ENCODE results near the gene C4orf50. TPM values are rescaled to one million over a fixed set of nuclear protein-coding genes. Genes with fewer than 3 reads are reported as not detected.

C4orf50 gene
- total and polyA plus RNA-seq, 2 donors (not counting 1 experiment from before 2014, with no cell fraction given), result 0.02 TPM; not detected in 1

DNA sequence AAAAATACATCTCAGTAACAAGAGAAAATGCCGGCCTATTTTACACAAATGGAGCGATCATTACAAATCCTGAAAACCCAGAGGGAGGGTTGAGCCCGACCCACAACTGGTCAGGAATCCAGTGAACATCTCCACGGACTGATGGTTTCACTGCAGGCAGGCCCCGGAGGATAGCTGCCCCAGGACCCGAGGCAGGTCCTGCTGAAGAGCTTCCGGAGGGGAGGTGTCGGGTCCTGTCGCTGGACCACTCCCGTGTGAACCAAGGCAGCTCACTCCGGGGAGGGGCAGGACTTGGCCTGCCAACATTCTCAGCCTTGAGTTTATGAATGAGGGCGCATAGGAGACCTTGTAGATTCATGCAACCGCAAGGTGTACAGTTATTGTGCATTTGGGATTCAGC, 120.6 kb downstream of the C4orf50 start:
- H3K27ac ChIP-seq (ENCODE audit: low read length in 2 of 2), result no peak overlapping the region
- H3K4me2 ChIP-seq (replicated peaks; ENCODE audit: low read depth, low read length, poor library complexity, severe bottlenecking), result no peak overlapping the region
- no peak for DNase-seq
- POLR2A ChIA-PET, result no interaction called here
- H3K27me3 ChIP-seq (replicated peaks in 1 of 4; ENCODE audit: control extremely low read depth in 1 of 4, control insufficient read depth in 3 of 4, insufficient read depth in 4 of 4, low read length in 3 of 4), result peaks cover 0 to 29% (median 7%) of the 10 kb centered on the region in 4 experiments
- H4K20me1 ChIP-seq (ENCODE audit: control insufficient read depth, insufficient read depth, low read length, poor library complexity, severe bottlenecking), result no peaks in the 10 kb centered on the region
- TF ChIP-seq, protein P1, sequence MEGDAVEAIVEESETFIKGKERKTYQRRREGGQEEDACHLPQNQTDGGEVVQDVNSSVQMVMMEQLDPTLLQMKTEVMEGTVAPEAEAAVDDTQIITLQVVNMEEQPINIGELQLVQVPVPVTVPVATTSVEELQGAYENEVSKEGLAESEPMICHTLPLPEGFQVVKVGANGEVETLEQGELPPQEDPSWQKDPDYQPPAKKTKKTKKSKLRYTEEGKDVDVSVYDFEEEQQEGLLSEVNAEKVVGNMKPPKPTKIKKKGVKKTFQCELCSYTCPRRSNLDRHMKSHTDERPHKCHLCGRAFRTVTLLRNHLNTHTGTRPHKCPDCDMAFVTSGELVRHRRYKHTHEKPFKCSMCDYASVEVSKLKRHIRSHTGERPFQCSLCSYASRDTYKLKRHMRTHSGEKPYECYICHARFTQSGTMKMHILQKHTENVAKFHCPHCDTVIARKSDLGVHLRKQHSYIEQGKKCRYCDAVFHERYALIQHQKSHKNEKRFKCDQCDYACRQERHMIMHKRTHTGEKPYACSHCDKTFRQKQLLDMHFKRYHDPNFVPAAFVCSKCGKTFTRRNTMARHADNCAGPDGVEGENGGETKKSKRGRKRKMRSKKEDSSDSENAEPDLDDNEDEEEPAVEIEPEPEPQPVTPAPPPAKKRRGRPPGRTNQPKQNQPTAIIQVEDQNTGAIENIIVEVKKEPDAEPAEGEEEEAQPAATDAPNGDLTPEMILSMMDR (IDR thresholded peaks at IDR 0.05), result no peak
- no peak for TF ChIP-seq EZH2 (IDR thresholded peaks at IDR 0.05; ENCODE audit: borderline replicate concordance, insufficient read depth, low read depth, low read length, poor library complexity, severe bottlenecking)
- H2AFZ ChIP-seq (ENCODE audit: insufficient read depth, low read depth, low read length, poor library complexity, severe bottlenecking), result no peak overlapping the region
- ATAC-seq (ENCODE audit: low read depth), result no peak
- 88% methylated on average over 13 of the region's 13 CpGs for WGBS (ENCODE audit: insufficient coverage)
- no peak overlapping the region for H3K9ac ChIP-seq (ENCODE audit: low read length)
- CTCF ChIA-PET, result no interaction called here
- no peak overlapping the region for H3K4me3 Mint-ChIP-seq
- H3K9me3 Mint-ChIP-seq (ENCODE audit: insufficient read depth), result peaks cover 2% of the 10 kb centered on the region
- H3K4me1 Mint-ChIP-seq, result peaks cover 2% of the 10 kb centered on the region
- no peaks in the 10 kb centered on the region for H3K4me1 ChIP-seq (ENCODE audit: control insufficient read depth in 2 of 2, insufficient read depth in 2 of 2, low read length in 2 of 2)
- intact Hi-C loops (cut with micrococcal nuclease), result no loop called here
- H3K79me2 ChIP-seq (ENCODE audit: control insufficient read depth, insufficient read depth, low read length), result no peaks in the 10 kb centered on the region
- no peaks in the 10 kb centered on the region for H3K36me3 ChIP-seq (replicated peaks in 1 of 2; ENCODE audit: control extremely low read depth in 1 of 2, control insufficient read depth in 1 of 2, extremely low read depth in 1 of 2, insufficient read depth in 2 of 2, low read length in 1 of 2)
- peaks cover 0 to 25% (median 0%) of the 10 kb centered on the region in 3 donors for H3K9me3 ChIP-seq (ENCODE audit: control extremely low read depth in 1 of 3, control insufficient read depth in 2 of 3, insufficient read depth in 1 of 3, low read length in 2 of 3)
- H3K27ac Mint-ChIP-seq, result no peak overlapping the region
- H3K4me3 ChIP-seq (ENCODE audit: control extremely low read depth in 1 of 5, extremely low read depth in 1 of 5, insufficient read depth in 1 of 5, low read depth in 2 of 5, low read length in 4 of 5), result no peak overlapping the region
- H3K27me3 Mint-ChIP-seq, result peaks cover 52% of the 10 kb centered on the region

DNA sequence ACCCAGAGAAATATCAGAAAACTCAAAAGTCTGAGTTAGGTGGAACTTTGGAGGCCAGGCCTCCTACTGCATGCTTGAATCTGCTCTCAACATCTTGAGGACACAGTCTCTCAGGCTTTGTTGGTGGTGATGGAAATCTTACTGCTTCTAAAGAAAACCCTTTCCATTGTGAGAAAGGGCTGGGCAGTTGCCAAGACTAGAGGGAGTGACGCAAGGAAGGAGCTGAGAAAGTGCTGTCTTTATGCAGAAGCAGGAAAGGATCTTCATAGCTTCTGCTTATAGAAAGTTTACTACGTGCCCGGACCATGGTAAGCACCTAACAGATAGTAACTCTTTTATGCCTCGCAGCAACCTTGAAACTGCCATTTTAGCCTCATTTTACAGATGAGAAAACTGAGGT, 122.9 kb downstream of the C4orf50 start:
- Histone ChIP-seq H3K27me3 (replicated peaks in 1 of 4; ENCODE audit: control extremely low read depth in 1 of 4, control insufficient read depth in 3 of 4, insufficient read depth in 4 of 4, low read length in 3 of 4) (peaks cover 0 to 46% (median 19%) of the 10 kb centered on the region in 4 experiments), H3K4me1 (ENCODE audit: control insufficient read depth in 2 of 2, insufficient read depth in 2 of 2, low read length in 2 of 2) (peaks cover 5 to 6% of the 10 kb centered on the region in 2 donors), H3K4me3 (ENCODE audit: control extremely low read depth in 1 of 5, extremely low read depth in 1 of 5, insufficient read depth in 1 of 5, low read depth in 2 of 5, low read length in 4 of 5) (no peak overlapping the region), H2AFZ (ENCODE audit: insufficient read depth, low read depth, low read length, poor library complexity, severe bottlenecking) (no peak overlapping the region), H3K9ac (ENCODE audit: low read length) (no peak overlapping the region), H3K4me2 (replicated peaks; ENCODE audit: low read depth, low read length, poor library complexity, severe bottlenecking) (no peak overlapping the region), H3K27ac (ENCODE audit: low read length in 2 of 2) (no peak overlapping the region), H3K36me3 (replicated peaks in 1 of 2; ENCODE audit: control extremely low read depth in 1 of 2, control insufficient read depth in 1 of 2, extremely low read depth in 1 of 2, insufficient read depth in 2 of 2, low read length in 1 of 2) (no peaks in the 10 kb centered on the region), H4K20me1 (ENCODE audit: control insufficient read depth, insufficient read depth, low read length, poor library complexity, severe bottlenecking) (no peaks in the 10 kb centered on the region), H3K79me2 (ENCODE audit: control insufficient read depth, insufficient read depth, low read length) (no peaks in the 10 kb centered on the region), H3K9me3 (ENCODE audit: control extremely low read depth in 1 of 3, control insufficient read depth in 2 of 3, insufficient read depth in 1 of 3, low read length in 2 of 3) (peaks cover 0 to 42% (median 0%) of the 10 kb centered on the region in 3 donors)
- Mint-ChIP-seq H3K4me3 (no peak overlapping the region), H3K27me3 (peaks cover 56% of the 10 kb centered on the region), H3K27ac (peak overlapping the region; percentile 43), H3K9me3 (ENCODE audit: insufficient read depth) (peaks cover 2% of the 10 kb centered on the region), H3K4me1 (peaks cover 2% of the 10 kb centered on the region)
- ChIA-PET POLR2A (no interaction called here), CTCF (no interaction called here)
- WGBS (ENCODE audit: insufficient coverage), result 87% methylated on average over 4 of the region's 4 CpGs
- TF ChIP-seq, protein P1 (IDR thresholded peaks at IDR 0.05), result no peak
- TF ChIP-seq EZH2 (IDR thresholded peaks at IDR 0.05; ENCODE audit: borderline replicate concordance, insufficient read depth, low read depth, low read length, poor library complexity, severe bottlenecking), result no peak
- intact Hi-C loops (cut with micrococcal nuclease), result no loop called here
- DNase-seq (no peak), ATAC-seq (ENCODE audit: low read depth) (no peak)
